ENCODE data around the gene SLC22A1. TPM values are rescaled to one million over a fixed set of nuclear protein-coding genes. Genes with fewer than 3 reads are reported as not detected.

SLC22A1 gene
- total RNA-seq, result not detected in 2 replicates
- 0.04 TPM in 1 of 2 replicates, not detected in the other for polyA plus RNA-seq
- not detected in 2 replicates for polyA plus RNA-seq (2011; cell fraction: cytosol; rRNA removed)
- polyA plus RNA-seq (2011; cell fraction: nucleus; rRNA removed), result 0.17 and 0.20 TPM in 2 replicates
- not detected in 2 replicates for polyA plus RNA-seq (2012)
- 0.08 TPM in 1 of 2 replicates, not detected in the other for polyA minus RNA-seq
- polyA minus RNA-seq (2011; cell fraction: cytosol; rRNA and poly(A)+ RNA removed), result not detected
- polyA minus RNA-seq (2011; cell fraction: nucleus; rRNA and poly(A)+ RNA removed), result 0.19 and 0.82 TPM in 2 replicates
- Bru-seq, nascent RNA, result percentile 14 among the genes with signal in this experiment
- percentile 33 among the genes with signal in this experiment for BruChase-seq, experiment 1, labeled RNA remaining after a 6-hour chase
- BruChase-seq, experiment 2, labeled RNA remaining after a 2-hour chase, result percentile 20 among the genes with signal in this experiment
- long read RNA-seq, result 0 reads

GRCh38 chr6:160121558-160121957 lies at the start of gene SLC22A1:
Gene SLC22A1 (plus strand): TSS chr6:160121815. CDS start chr6:160121936, 121 bp downstream.
- no peak within 1 kb of the TSS for H3K27ac ChIP-seq (ENCODE audit: insufficient read depth, low read depth, low read length)
- no peak for DNase-seq (ENCODE audit: low read depth, low spot score)
- POLR2A ChIA-PET, result no interaction called here
- no peak for TF ChIP-seq FOS (IDR thresholded peaks at IDR 0.05; ENCODE audit: borderline replicate concordance, insufficient read depth, low read length)
- no peak for TF ChIP-seq MYC (IDR thresholded peaks at IDR 0.05; ENCODE audit: low read depth, low read length)
- no peak for TF ChIP-seq POLR2A (IDR thresholded peaks at IDR 0.05; ENCODE audit: low read depth, low read length)
- no peak for TF ChIP-seq POLR2AphosphoS5 (IDR thresholded peaks at IDR 0.05; ENCODE audit: insufficient read depth, low read depth, low read length)
- no peak for TF ChIP-seq EZH2 (IDR thresholded peaks at IDR 0.05; ENCODE audit: borderline replicate concordance, low read depth, low read length, severe bottlenecking)
- TF ChIP-seq, protein P1, sequence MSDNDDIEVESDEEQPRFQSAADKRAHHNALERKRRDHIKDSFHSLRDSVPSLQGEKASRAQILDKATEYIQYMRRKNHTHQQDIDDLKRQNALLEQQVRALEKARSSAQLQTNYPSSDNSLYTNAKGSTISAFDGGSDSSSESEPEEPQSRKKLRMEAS (IDR thresholded peaks at IDR 0.05; ENCODE audit: insufficient read depth, insufficient read length), result no peak
- TF ChIP-seq, protein P2, sequence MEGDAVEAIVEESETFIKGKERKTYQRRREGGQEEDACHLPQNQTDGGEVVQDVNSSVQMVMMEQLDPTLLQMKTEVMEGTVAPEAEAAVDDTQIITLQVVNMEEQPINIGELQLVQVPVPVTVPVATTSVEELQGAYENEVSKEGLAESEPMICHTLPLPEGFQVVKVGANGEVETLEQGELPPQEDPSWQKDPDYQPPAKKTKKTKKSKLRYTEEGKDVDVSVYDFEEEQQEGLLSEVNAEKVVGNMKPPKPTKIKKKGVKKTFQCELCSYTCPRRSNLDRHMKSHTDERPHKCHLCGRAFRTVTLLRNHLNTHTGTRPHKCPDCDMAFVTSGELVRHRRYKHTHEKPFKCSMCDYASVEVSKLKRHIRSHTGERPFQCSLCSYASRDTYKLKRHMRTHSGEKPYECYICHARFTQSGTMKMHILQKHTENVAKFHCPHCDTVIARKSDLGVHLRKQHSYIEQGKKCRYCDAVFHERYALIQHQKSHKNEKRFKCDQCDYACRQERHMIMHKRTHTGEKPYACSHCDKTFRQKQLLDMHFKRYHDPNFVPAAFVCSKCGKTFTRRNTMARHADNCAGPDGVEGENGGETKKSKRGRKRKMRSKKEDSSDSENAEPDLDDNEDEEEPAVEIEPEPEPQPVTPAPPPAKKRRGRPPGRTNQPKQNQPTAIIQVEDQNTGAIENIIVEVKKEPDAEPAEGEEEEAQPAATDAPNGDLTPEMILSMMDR (IDR thresholded peaks at IDR 0.05; ENCODE audit: extremely low read depth in 1 of 2, insufficient read depth in 1 of 2, low read depth in 1 of 2, low read length in 2 of 2), result no peak
- no peak for TF ChIP-seq GATA2 (IDR thresholded peaks at IDR 0.05; ENCODE audit: insufficient read depth, insufficient read length, low read depth, low read length)
- TF ChIP-seq JUN (IDR thresholded peaks at IDR 0.05; ENCODE audit: borderline replicate concordance, insufficient read depth, insufficient read length, low read depth), result no peak
- dilution Hi-C loops (cut with MboI; ENCODE audit: extremely low pct_ligation_motif_present, low sequenced_read_pairs) (no loop called here), intact Hi-C loops (cut with micrococcal nuclease) (no loop called here)
- H3K9me3 ChIP-seq (replicated peaks; ENCODE audit: control insufficient read depth, insufficient read depth, low read length), result no peaks in the 10 kb centered on the region
- CTCF ChIA-PET, result no interaction called here
- H3K9me1 ChIP-seq (replicated peaks; ENCODE audit: control insufficient read depth, extremely low read depth, insufficient read depth, low read length), result no peaks in the 10 kb centered on the region
- H3K4me1 ChIP-seq (ENCODE audit: control insufficient read depth, extremely low read depth, insufficient read depth, low read length), result no peaks in the 10 kb centered on the region
- no peak within 1 kb of the TSS for H3K4me3 ChIP-seq (replicated peaks in 1 of 3; ENCODE audit: insufficient read depth in 1 of 3, low read depth in 1 of 3, low read length in 3 of 3)
- no peaks in the 10 kb centered on the region for H3K79me2 ChIP-seq (ENCODE audit: control insufficient read depth, insufficient read depth, low read length)
- H3K9ac ChIP-seq (replicated peaks; ENCODE audit: extremely low read depth, insufficient read depth, low read length), result no peak within 1 kb of the TSS
- no TSS peak for BruUV-seq (replicated peaks)
- no peaks in the 10 kb centered on the region for H3K27me3 ChIP-seq (ENCODE audit: control insufficient read depth in 2 of 2, insufficient read depth in 2 of 2, low read length in 2 of 2)
- no peaks in the 10 kb centered on the region for H4K20me1 ChIP-seq (replicated peaks; ENCODE audit: control insufficient read depth, extremely low read depth, insufficient read depth, low read length)
- no peaks in the 10 kb centered on the region for H3K36me3 ChIP-seq (ENCODE audit: control insufficient read depth in 2 of 2, extremely low read depth in 1 of 2, insufficient read depth in 2 of 2, low read length in 2 of 2)
- H2AFZ ChIP-seq (ENCODE audit: low read depth, low read length), result no peak within 1 kb of the TSS
- H3K4me2 ChIP-seq (ENCODE audit: insufficient read depth, low read length), result no peak within 1 kb of the TSS
- FAIRE-seq, result no peak

All from endothelial cell of umbilical vein (primary cell).